Measurements from ENCODE around the gene CDK2AP2.
"Not testable (repeated sequence)": the region's sequence is repeated elsewhere in the genome, so short reads cannot be mapped to it uniquely, and the experiment has no call there.

Gene CDK2AP2

GRCh38 chr11:67465530-67465929 lies 42.4 kb downstream of the CDK2AP2 start:
- not testable (repeated sequence) for DNase-seq

DNA sequence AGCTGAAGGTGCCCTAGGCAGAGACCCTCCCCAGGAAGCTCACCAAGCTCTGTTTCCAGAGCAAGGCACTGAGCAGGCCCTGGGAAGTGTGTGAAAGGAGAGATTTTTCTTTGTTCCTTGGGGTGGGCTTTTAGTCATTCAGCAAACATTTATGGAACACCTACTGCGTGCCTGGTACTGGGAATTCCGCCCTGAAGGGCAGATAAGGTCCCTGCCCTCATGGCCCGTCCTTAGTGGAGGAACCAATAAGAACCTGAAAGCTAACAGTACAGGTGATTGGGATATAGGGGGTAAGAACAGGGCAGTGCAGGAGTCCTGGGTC lies 42.8 kb downstream of the CDK2AP2 start:
- no peak for DNase-seq

DNA sequence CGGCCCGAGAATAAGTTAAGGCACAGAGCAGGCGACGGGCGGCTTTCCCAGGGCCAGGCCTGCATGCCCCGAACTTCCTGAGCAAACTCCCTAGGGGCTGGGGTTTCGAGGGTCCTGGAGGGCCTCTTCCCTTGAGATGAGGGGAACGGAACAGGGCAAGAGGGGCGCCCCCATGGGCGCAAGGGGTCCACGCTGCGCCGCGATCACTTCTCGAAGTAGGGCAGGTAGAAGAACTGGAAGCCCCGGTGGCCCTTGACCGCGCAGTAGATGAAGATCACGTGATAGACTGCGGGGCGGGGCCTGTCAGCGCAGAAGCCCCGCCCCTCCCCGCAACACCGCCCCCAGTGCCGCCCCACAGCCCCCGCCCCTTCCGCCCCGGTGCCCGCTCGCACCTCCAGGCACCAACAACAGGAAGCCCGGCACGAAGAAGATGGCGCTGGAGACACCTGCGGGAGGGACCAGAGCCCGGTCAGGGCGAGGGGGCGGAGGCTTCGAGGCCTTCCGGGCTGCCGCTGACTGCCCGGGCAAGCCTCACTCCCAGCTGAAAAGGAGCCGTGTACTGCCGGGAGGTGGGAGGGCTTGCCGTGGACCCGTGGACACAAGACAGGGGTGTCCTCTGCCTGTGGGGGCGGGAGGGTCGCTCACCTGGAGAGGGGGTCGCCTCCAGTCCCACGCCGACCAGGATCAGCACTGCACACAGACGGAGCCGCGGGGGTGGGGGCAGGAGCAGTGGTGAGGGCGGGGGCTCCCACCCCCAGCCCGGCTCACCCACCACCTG lies 43.4 kb downstream of the CDK2AP2 start:
- DNase-seq, result peak; percentile 74 to 91 (median 82)

DNA sequence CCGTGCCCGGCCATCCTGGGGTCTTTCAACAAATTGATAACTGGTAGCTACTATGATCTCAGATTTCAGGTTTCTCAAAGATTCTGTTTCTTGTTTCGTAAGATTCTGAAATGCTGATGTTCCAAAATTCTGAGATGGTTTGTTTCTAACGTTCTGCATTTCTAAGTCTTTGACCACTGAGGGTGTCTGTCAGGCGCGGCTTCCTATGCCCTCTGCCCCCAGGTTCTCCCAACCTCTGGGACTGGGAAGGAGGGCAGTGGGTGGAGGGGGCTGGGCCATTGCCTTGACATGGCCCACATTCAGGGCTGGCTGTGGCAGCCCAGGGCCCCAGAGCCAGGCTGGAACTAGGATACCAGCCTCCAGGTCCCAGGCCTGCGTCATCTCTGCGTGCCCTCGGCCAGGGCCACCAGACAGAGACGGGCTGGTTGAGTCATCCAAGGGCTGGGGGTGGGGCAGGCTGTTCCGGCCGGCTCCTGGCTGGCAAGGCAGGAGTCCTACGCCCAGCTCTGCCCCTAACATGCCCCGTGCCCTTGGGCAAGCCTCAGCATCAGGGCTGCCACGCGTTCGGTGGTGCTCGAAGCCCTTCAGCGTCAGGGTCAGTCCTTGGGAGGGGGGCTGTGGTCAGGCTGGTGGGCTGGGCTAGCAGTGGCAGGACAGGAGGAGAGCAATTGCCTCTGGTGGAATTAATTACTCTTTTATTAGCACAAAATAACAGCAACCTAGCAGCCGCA lies 44.1 kb downstream of the CDK2AP2 start:
- no peak for DNase-seq

DNA sequence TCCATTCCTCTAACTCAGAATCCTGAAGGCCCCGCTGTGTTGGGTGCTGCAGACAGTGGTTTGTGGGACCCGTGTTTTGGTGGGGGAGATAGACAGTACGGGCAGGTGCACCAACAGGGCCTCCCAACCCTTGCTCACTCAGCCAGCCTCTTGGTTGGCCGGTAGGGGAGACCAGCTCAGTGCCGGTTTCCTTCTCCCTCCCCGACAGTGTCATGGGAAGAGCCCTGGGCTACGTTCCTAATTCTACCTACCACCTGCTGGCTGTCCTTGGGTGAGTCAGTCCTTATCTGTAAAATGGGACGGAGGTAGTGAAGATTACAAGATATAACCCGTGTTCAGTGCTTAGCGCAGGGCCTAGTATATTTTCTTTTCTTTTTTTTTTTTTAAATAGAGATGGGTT lies 44.8 kb downstream of the CDK2AP2 start:
- DNase-seq, result no peak

- no peak for DNase-seq
Measured at GRCh38 chr11:67458266-67458665, 49.7 kb downstream of the CDK2AP2 start.

- DNase-seq, result no peak
Measured at GRCh38 chr11:67457453-67457852, 50.5 kb downstream of the CDK2AP2 start.

Data from activated naive CD4-positive, alpha-beta T cell (primary cell).